Measurements from ENCODE around the gene FSD1. TPM values are rescaled to one million over a fixed set of nuclear protein-coding genes. Genes with fewer than 3 reads are reported as not detected.
A peak's percentile ranks its signal among the peaks of the same experiment; 100 is the strongest.

FSD1 gene
- total and polyA plus RNA-seq, 10 of the 15 experiments (the other 5 are each of a cell fraction or from before 2014, with no cell fraction given) = 0.15 to 5.1 (median 4.0) TPM; not detected in 1

GRCh38 chr19:4362101-4362828 is 57.9 kb downstream of the FSD1 start:
- Histone ChIP-seq H3K4me3 (no peak overlapping the region), H3K9me3 (replicated peaks; ENCODE audit: control insufficient read depth, insufficient read depth, low read length) (no peaks in the 10 kb centered on the region), H3K36me3 (ENCODE audit: control insufficient read depth in 2 of 2, insufficient read depth in 2 of 2, low read length in 1 of 2) (peaks cover 22 to 56% of the 10 kb centered on the region in 2 experiments; a peak in 3 of 4 replicates), H3K4me2 (ENCODE audit: control insufficient read depth, insufficient read depth) (no peak overlapping the region), H3K4me1 (ENCODE audit: control insufficient read depth, insufficient read depth, low read length) (no peaks in the 10 kb centered on the region), H4K20me1 (ENCODE audit: control insufficient read depth, insufficient read depth) (no peaks in the 10 kb centered on the region), H3K9ac (ENCODE audit: control insufficient read depth, insufficient read depth, low read length) (no peak overlapping the region), H2AFZ (ENCODE audit: control insufficient read depth, low read depth, low read length) (no peak overlapping the region), H3K27ac (ENCODE audit: control insufficient read depth, insufficient read depth) (no peak overlapping the region), H3K79me2 (ENCODE audit: control insufficient read depth, insufficient read depth, low read length) (no peaks in the 10 kb centered on the region), H3K27me3 (replicated peaks in 1 of 2; ENCODE audit: control insufficient read depth in 2 of 2, insufficient read depth in 2 of 2, low read length in 1 of 2) (no peaks in the 10 kb centered on the region)
- CTCF ChIA-PET = interaction anchor here (1.3 kb wide), 1 partner anchor 19 kb away, joined by 3 read pairs; no protein-coding TSS in a partner anchor
- in situ Hi-C loops (cut with MboI) = no loop called here
- no peak for FAIRE-seq
- BruUV-seq (replicated peaks) = no TSS peak
- no peak for DNase-seq (ENCODE audit: low read depth, low spot score)
- no peak for ATAC-seq
- SMC1A ChIA-PET (ENCODE audit: uncharacterized antibody, unreplicated experiment) = no interaction called here
- RAD21 ChIA-PET (ENCODE audit: unreplicated experiment) = no interaction called here
- intact Hi-C loops (cut with micrococcal nuclease; ENCODE audit: unreplicated experiment) = no loop called here
- POLR2A ChIA-PET = interaction anchor here (1.1 kb wide), 1 partner anchor 19 kb away, joined by 4 read pairs; the partner anchor contains the start of gene MPND
- no peak for TF ChIP-seq NRF1 (conservative IDR thresholded peaks at IDR 0.05; ENCODE audit: low read depth, low read length)
- TF ChIP-seq IKZF2 (IDR thresholded peaks at IDR 0.05) = no peak
- no peak for TF ChIP-seq ZZZ3 (IDR thresholded peaks at IDR 0.05; ENCODE audit: control insufficient read depth, insufficient read length, low read depth)
- TF ChIP-seq USF2 (IDR thresholded peaks at IDR 0.05; ENCODE audit: borderline replicate concordance, low read depth, low read length) = no peak
- TF ChIP-seq POLR2A (IDR thresholded peaks at IDR 0.05; ENCODE audit: low read depth, low read length) = peak; percentile 3; the same call in 1 of the 2 replicates
- no peak for TF ChIP-seq JUNB (IDR thresholded peaks at IDR 0.05)
- whole genome bisulfite sequencing (ENCODE audit: insufficient coverage, insufficient replicate concordance, low lambda C conversion rate, missing lambda C conversion rate) = 88% methylated on average over 32 of the region's 32 CpGs
